HG03575 (cell line): ENCODE data around the gene XPR1.
"Not testable (repeated sequence)": the region's sequence is repeated elsewhere in the genome, so short reads cannot be mapped to it uniquely, and the experiment has no call there.

Experiments used
- ATAC-seq: cut with Tn5 transposase; IDR thresholded peaks from one replicate; pipeline ENCODE4 v1.9.1; 2021; ENCODE audit not compliant: unreplicated experiment, insufficient number of reproducible peaks, low FRiP score; ENCODE audit errors: extremely low read depth

Gene XPR1

DNA sequence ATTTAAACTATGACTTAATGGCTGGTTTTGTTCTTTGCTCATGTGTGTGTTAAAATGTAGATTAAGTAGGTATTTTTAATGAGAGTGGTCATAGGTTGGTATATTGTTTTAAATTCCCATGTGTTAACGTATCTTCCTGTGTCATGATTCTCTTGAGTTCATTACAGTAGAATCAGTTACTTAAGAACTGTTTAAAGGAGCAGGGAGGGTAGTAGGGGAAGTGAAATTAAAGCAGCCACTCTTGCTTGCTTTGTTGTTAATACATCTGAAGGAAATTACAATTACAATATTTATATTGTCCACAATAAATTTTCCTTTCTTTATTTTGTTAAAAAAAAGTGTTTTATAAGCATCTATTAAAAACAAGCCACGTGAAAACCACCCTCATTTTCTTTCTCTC is 161.6 kb downstream of the XPR1 start:
- ATAC-seq: no peak

DNA sequence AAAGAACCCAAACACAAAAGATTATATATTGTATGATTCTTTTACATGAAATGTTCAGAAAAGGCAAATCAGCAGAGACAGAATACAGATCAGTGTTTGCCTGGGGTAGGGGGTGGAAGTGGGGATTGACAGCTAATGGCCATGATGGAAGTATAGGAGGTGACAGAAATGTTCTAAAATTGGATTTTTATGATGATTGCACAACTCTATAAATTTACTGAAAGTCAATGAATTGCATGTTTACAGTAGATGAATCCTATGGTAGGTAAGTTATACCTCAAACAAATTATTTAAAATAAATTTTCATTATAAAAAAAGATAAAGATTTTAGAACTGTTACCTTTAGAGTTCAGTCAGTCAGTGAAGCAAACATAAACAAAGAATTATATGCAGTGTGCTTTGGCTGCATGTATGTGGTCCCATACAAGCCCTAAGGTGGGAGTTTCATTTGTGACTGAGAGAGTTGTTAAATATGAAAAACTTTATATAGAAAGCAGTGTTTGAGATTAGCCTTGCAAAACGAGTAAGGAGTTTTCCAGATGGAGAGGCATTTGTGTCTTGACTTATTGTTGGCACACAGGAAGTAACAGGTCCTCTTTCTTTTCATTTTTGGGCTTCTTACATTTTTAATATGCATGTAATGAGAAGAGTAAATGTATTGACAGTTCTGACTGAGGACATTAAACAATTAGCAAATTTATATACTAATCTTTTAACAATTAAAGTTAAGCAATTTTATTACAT is 165.2 kb downstream of the XPR1 start:
- no peak for ATAC-seq

DNA sequence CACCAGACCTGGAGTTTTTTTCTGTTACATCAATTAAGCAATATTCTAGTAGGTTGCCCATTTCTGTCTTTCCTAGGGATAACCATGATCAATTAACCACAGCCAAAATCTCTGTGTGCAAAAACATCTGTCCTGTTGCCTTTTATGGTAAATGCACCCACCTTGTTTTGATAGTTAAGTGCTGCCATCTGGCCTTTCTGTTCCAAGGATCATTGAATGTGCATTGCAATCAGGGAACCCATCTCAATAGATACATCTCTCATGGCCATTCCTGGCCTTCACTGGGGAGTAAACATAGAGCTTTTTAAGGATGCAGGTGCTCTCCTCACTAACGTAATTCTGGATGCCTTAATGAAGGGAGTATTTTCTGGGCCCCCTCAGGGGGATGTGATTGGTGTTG is 169.1 kb downstream of the XPR1 start:
- no peak for ATAC-seq

DNA sequence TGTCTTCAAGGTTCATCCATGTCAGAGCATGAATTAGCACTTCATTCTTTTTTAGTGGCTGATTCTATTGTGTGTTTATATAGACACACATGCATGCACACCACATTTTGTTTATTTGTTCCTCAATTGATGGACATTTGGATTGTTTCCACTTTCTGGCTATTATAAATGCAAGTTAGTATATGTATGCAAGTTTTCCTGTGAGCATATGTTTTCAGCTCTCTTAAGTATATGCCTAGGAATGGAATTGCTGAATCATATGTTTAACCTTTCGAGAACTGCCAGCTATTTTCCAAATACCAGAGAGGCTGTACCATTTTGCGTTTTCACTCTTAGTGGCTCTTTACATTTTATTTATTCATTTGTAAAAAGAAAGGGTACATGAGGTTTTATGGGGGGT is 171.0 kb downstream of the XPR1 start:
- ATAC-seq: no peak

DNA sequence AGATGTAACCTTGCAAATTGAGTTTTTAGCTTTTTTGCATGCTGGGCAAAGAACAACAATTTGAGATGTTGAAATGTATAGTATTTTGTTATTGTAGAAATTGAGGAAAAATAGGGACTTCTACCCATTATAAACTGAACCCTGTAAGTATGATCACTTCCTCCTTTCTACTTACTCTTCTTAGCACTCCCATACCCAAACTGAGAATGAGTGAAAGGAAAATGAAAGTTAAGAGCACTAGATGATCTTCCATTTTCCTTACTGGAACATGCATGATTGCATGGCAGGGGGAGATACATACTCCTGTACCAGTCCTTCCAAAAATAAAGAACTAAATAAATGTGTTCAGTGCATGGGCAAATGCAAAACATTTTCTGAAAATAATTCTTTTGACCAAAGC is 173.5 kb downstream of the XPR1 start:
- ATAC-seq: no peak

DNA sequence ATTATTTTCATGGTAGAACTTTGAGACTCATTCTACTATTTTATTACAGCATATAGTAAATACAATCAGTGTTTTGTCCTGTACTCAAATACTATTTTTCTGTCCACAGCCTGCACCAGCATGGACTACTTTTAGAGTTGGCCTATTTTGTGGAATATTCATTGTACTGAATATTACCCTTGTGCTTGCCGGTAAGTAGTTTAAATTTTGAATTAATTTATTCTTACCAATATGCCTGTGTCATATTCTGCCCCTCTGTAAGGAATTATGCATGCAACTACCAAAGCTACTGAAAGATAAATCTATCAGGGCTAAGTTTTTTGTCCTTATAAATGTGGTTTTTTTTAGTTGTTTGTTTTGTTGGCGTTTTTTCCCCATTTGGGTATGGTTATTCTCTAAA is 179.5 kb downstream of the XPR1 start:
- no peak for ATAC-seq

DNA sequence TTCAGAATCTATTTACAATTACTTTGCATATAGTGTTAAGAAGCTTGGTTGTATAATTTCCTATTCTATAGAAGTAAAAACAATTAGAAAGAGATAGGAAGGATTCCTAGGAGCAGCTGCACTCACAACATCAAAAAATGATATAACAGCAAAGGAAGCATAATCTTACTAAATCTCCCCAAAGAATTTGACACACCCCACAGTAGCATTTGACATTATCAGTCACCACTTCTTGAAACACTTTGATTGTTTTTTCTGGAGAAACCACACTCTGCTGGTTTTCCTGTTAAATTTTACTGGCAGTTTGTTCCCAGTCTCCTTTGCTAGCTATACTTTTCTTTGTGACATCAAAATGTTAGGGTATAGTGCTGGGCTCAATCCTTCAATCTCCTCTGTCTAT is 180.1 kb downstream of the XPR1 start:
- ATAC-seq: no peak

DNA sequence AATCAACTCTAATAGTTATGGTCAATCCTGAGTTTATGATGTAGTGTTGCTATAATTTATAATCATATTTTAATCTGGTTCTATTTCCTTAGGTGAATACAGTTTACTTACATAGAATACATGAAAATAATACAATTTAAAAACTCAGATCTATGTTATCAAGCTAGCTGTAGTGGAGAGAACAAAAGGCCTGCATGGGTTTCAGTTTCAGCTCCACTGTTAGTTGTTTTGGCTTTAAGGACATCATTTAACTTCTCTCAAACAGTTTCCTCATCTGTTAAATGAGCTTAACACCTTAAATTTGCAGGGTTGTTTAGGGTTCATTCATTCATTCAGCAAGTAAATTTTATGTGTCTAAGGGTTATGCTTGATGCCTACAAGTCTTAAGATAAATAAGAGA is 182.4 kb downstream of the XPR1 start:
- ATAC-seq: no peak

DNA sequence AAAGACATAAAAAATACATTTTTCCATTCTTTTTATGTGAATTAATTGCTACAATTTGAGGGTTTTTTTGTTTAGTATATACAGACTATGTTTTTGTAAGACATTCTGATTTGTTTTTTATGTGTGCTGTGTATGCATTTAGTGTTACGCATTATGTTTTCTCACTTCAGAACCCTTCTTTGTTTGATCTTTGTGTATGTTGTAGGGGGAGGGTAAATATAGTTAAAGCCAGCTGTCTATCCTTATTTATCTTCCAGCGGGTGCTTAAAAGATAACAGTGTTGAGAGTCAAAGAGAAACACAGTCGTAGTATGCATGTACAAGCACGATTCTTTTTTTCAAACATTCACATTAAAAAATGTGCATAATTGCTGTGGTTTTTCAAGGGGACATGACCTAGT is 183.4 kb downstream of the XPR1 start:
- ATAC-seq: no peak

DNA sequence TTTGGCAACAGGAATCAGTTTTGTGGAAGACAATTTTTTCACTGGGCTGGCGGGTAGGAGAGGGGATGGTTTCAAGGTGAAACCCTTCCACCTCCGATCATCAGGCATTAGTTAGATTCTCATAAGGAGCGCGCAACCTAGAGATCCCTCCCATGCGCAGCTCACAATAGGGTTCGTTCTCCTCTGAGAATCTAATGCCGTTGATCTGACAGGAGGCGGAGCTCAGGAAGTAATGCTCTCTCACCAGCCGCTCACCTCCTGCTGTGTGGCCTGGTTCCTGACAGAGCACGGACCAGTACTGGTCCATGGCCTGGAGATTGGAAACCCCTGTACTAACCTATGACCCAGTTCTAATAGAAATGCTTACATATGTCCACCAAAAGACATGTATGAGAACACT is 184.3 kb downstream of the XPR1 start:
- ATAC-seq: no peak

DNA sequence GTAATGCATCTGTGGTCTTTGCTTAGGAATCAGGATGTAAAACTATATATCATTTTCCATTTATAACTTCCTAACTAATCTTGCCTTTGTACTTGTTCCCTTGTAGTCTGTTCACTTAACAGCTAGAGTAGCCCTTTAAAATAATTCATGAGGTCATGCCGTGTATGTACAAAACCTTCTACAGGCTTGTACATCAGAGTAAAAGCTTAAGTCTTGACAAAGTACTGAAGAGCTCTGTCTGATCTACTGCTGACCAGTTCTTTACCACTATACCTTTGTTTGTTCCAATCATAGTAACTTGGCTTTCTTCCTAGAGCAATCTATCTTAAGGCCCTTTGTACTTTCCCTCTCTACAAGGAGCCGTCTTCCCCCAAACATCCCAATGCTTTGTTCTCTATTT is 190.1 kb downstream of the XPR1 start:
- no peak for ATAC-seq

DNA sequence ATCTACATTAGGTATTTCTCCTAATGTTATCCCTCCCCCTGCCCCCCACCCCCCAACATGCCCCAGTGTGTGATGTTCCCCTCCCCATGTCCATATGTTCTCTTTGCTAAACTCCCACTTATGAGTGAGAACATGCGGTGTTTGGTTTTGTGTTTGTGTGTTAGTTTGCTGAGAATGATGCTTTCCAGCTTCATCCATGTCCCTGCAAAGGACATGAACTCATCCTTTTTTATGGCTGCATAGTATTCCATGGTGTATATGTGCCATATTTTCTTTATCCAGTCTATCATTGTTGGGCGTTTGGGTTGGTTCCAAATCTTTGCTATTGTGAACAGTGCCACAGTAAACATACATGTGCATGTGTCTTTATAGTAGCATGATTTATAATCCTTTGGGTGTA is 199.7 kb downstream of the XPR1 start:
- not testable (repeated sequence) for ATAC-seq

DNA sequence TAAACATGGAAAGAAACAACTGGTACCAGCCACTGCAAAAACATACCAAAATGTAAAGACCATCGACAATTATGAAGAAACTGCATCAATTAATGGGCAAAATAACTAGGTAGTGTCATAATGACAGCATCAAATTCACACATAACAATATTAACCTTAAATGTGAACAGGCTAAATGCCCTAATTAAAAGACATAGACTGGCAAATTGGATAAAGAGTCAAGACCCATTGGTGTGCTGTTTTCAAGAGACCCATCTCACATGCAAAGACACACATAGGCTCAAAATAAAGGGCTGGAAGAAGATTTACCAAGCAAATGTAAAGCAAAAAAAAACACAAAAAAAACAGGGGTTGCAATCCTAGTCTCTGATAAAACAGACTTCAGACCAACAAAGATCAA is 201.4 kb downstream of the XPR1 start:
- ATAC-seq: not testable (repeated sequence)

DNA sequence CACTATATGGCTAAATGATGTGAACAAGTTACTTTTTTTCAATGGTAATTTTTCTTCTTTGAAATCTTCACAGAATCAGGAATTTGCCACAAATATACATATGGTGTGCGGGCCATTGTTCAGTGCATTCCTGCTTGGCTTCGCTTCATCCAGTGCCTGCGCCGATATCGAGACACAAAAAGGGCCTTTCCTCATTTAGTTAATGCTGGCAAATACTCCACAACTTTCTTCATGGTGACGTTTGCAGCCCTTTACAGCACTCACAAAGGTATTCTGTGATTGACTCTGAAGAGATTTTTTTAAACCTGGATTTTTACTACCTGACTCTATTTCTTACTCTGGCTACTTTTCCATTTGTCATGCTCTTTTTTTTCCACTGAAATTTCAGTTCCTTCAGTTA is 204.6 kb downstream of the XPR1 start:
- ATAC-seq: no peak

DNA sequence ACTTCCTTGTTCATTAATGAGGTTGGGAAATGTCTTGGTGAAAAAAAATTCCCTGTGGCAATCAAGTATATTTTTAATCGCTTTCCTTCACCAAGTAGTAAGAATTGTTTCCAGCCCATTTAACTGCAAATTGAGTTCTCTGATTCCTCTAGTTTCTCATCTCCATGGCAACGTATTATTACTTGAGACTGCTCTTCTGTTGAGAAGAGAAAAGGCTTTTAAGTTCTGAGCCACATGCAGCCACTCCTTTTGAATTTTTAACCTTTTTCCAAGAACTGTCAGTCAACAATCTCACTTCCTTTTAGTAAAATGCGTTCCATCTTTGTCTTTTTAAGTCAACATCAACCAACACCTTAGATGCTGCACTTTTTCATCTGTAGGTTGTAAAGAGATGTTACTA is 205.2 kb downstream of the XPR1 start:
- no peak for ATAC-seq

DNA sequence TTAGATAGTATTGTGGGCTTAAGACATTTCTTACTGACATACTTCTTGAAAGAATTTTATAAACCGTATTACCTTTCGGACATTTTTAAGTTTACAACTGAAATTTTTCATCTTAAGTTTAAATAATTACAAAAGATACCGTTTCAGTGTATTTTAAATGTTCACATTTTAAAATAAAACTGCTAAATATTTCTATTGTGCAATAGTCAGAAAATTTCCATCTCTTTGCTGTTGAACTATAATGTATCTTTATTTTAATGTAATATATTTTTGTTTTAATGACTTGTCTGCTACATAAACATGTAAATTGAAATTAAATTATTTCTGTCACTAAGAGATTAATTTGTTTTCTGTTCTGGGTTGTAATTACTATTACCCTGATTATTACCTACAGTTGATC is 206.7 kb downstream of the XPR1 start:
- ATAC-seq: no peak

DNA sequence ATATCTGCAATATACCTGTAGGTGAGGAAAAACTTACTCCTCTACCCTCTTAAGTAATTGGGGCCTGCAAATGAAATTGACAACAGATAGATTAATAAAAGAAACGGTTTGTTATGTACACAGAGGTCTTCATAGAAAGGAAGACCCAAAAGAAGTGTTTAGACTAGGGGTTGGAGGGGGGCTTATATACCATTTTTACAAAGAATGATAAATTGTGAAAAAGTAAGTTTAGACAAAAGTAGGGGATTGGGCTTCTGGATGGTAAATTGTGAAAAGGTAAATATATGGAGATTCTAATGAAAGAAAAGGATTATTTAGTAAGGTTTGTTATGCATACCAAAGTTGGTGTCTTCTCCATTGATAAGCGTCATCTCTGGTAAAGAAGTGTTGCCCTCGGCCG is 207.7 kb downstream of the XPR1 start:
- ATAC-seq: no peak

DNA sequence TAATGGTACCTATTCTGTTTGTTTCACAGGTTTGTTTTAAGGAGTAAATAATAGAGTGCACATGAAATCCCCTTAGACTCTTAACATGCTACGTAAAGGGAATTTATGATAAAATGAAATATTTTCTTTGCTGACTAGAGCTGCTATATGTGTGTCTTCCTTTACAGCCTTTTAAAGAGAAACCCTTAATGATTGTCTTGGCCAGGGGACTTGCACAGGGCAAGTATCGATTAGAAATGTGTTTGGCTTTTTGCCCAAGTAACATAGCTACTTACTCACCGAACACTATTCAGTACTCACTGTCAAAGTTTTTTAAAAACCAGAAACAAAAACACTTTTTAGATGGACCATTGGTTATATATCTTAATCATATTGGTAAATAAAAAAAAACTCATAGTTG is 209.6 kb downstream of the XPR1 start:
- no peak for ATAC-seq

DNA sequence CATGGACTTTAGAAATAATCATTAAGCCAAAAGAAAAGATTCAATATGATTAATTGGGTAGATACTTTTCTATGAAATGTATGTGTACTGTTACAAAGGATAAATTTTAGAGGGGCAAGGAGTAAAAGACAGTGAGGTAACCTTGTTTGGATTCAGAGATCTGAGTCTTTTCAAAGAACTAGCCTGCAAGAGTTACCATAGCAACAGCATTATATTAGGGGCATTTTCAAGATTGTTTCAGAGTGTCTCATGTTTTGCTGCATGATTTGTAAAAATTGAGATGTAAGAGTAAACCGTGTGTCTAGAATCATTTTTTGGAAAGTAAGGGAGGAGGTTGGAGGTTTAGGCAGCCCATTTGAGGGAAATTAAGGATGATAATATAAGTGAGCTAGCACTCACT is 210.2 kb downstream of the XPR1 start:
- ATAC-seq: no peak

DNA sequence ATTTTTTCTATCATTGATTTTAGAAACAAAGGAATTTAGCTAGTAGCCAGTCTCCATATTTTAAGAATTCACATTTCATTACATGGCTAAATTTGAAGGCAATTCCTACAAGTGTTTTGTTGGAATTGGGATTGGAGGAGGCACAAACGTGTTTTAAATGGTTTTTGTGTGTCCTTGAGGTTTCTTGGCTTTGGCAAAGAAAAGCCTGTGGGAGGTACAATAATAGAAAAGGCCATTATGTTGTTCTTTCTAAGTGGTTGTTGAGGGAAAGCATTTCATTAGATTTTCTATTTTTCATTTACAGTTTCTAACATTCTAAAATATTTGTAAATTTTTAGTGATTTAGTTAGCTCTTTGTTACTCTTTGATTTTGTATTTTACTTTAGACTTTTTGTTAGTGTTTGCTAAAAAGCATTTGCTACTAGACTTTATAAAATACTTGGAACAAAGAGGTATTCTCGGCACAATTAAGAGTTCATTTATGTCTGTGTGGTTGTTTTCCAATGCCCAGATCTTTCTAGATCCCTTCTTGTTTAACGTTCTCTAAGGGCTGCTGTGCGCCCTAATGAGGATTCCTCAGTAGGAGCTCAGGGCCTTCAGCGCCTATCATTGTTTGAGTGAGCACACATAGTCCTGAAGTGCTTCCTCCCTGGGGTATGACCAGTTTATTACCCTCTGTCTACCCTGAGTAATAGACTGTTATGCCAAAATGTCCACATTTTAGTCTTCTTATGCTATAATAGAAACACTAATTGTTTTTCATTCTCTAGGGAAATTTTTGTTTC is 210.9 kb downstream of the XPR1 start:
- no peak for ATAC-seq

DNA sequence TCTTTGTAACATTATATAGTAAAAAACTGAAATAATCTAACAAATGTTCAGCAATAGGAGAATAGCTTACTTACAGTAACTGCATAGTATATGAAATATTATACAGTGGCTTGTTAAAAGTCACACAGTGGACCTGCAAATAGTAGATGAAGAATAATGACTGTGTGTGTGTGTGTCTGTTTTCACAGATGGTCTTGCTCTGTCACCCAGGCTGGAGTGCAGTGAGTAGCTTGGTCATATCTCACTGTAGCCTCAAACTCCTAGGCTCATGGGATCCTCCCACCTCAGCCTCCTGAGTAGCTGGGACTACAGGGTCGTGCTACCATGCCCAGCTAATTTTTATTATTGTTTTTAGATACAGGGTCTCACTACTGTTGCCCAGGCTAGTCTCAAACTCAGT is 213.5 kb downstream of the XPR1 start:
- no peak for ATAC-seq
